ENCODE results near the gene CACNB2. TPM values are rescaled to one million over a fixed set of nuclear protein-coding genes. Genes with fewer than 3 reads are reported as not detected.
"Not testable (repeated sequence)": the region's sequence is repeated elsewhere in the genome, so short reads cannot be mapped to it uniquely, and the experiment has no call there.

The CACNB2 gene
- total RNA-seq, 1 donor from 2014 or later, result not detected

- no peak overlapping the region for H3K27ac Mint-ChIP-seq
- no peak overlapping the region for H3K4me3 Mint-ChIP-seq
- no peaks in the 10 kb centered on the region for H3K36me3 Mint-ChIP-seq (ENCODE audit: low read depth)
- no peaks in the 10 kb centered on the region for H3K4me1 Mint-ChIP-seq
- DNase-seq, result no peak
- H3K9me3 Mint-ChIP-seq, result no peaks in the 10 kb centered on the region
- intact Hi-C loops (cut with micrococcal nuclease), result no loop called here
- no peaks in the 10 kb centered on the region for H3K27me3 Mint-ChIP-seq
These were observed 17.7 kb downstream of the CACNB2 start for GRCh38 chr10:18157881-18158280.

GRCh38 chr10:18158773-18159265 lies 18.6 kb downstream of the CACNB2 start:
- no peak for DNase-seq
- no peaks in the 10 kb centered on the region for H3K9me3 Mint-ChIP-seq
- H3K36me3 Mint-ChIP-seq (ENCODE audit: low read depth), result no peaks in the 10 kb centered on the region
- H3K27ac Mint-ChIP-seq, result no peak overlapping the region
- H3K4me1 Mint-ChIP-seq, result no peaks in the 10 kb centered on the region
- intact Hi-C loops (cut with micrococcal nuclease), result no loop called here
- no peak overlapping the region for H3K4me3 Mint-ChIP-seq
- no peaks in the 10 kb centered on the region for H3K27me3 Mint-ChIP-seq

GRCh38 chr10:18159557-18159956 lies 19.3 kb downstream of the CACNB2 start:
- intact Hi-C loops (cut with micrococcal nuclease), result no loop called here
- Mint-ChIP-seq H3K27ac (no peak overlapping the region), H3K9me3 (no peaks in the 10 kb centered on the region), H3K27me3 (no peaks in the 10 kb centered on the region), H3K4me1 (no peaks in the 10 kb centered on the region), H3K4me3 (no peak overlapping the region), H3K36me3 (ENCODE audit: low read depth) (no peaks in the 10 kb centered on the region)
- no peak for DNase-seq

- Mint-ChIP-seq H3K36me3 (ENCODE audit: low read depth) (no peaks in the 10 kb centered on the region), H3K27ac (no peak overlapping the region), H3K4me3 (no peak overlapping the region), H3K27me3 (no peaks in the 10 kb centered on the region), H3K9me3 (no peaks in the 10 kb centered on the region), H3K4me1 (no peaks in the 10 kb centered on the region)
- DNase-seq, result no peak
- intact Hi-C loops (cut with micrococcal nuclease), result no loop called here
These were observed 21.9 kb downstream of the CACNB2 start for GRCh38 chr10:18162021-18162627.

GRCh38 chr10:18164093-18164492 lies 23.9 kb downstream of the CACNB2 start:
- H3K36me3 Mint-ChIP-seq (ENCODE audit: low read depth), result no peaks in the 10 kb centered on the region
- no peak for DNase-seq
- intact Hi-C loops (cut with micrococcal nuclease), result no loop called here
- H3K27ac Mint-ChIP-seq, result no peak overlapping the region
- H3K4me3 Mint-ChIP-seq, result no peak overlapping the region
- H3K4me1 Mint-ChIP-seq, result no peaks in the 10 kb centered on the region
- H3K9me3 Mint-ChIP-seq, result no peaks in the 10 kb centered on the region
- H3K27me3 Mint-ChIP-seq, result no peaks in the 10 kb centered on the region

GRCh38 chr10:18164748-18165361 lies 24.6 kb downstream of the CACNB2 start:
- Mint-ChIP-seq H3K36me3 (ENCODE audit: low read depth) (no peaks in the 10 kb centered on the region), H3K9me3 (no peaks in the 10 kb centered on the region), H3K27ac (no peak overlapping the region), H3K4me1 (no peaks in the 10 kb centered on the region), H3K27me3 (no peaks in the 10 kb centered on the region), H3K4me3 (no peak overlapping the region)
- no peak for DNase-seq
- intact Hi-C loops (cut with micrococcal nuclease), result no loop called here

GRCh38 chr10:18178854-18179483 lies 38.7 kb downstream of the CACNB2 start:
- Mint-ChIP-seq H3K9me3 (no peaks in the 10 kb centered on the region), H3K36me3 (ENCODE audit: low read depth) (no peaks in the 10 kb centered on the region), H3K4me1 (no peaks in the 10 kb centered on the region), H3K4me3 (no peak overlapping the region), H3K27ac (no peak overlapping the region), H3K27me3 (no peaks in the 10 kb centered on the region)
- no peak for DNase-seq
- intact Hi-C loops (cut with micrococcal nuclease), result no loop called here

GRCh38 chr10:18179891-18180290 lies 39.7 kb downstream of the CACNB2 start:
- intact Hi-C loops (cut with micrococcal nuclease), result no loop called here
- DNase-seq, result no peak
- no peaks in the 10 kb centered on the region for H3K9me3 Mint-ChIP-seq
- no peaks in the 10 kb centered on the region for H3K27me3 Mint-ChIP-seq
- no peak overlapping the region for H3K27ac Mint-ChIP-seq
- no peaks in the 10 kb centered on the region for H3K36me3 Mint-ChIP-seq (ENCODE audit: low read depth)
- no peak overlapping the region for H3K4me3 Mint-ChIP-seq
- no peaks in the 10 kb centered on the region for H3K4me1 Mint-ChIP-seq

GRCh38 chr10:18181382-18181781 lies 41.2 kb downstream of the CACNB2 start:
- H3K4me1 Mint-ChIP-seq; DNase-seq; H3K27ac Mint-ChIP-seq; H3K4me3 Mint-ChIP-seq; intact Hi-C loops (cut with micrococcal nuclease); H3K36me3 Mint-ChIP-seq (ENCODE audit: low read depth); H3K9me3 Mint-ChIP-seq; H3K27me3 Mint-ChIP-seq: not testable (repeated sequence)

- Mint-ChIP-seq H3K4me3 (no peak overlapping the region), H3K4me1 (no peaks in the 10 kb centered on the region), H3K9me3 (no peaks in the 10 kb centered on the region), H3K36me3 (ENCODE audit: low read depth) (no peaks in the 10 kb centered on the region), H3K27me3 (no peaks in the 10 kb centered on the region), H3K27ac (no peak overlapping the region)
- no peak for DNase-seq
- intact Hi-C loops (cut with micrococcal nuclease), result no loop called here
These were observed 45.4 kb downstream of the CACNB2 start for GRCh38 chr10:18185621-18186020.

- intact Hi-C loops (cut with micrococcal nuclease), result no loop called here
- no peaks in the 10 kb centered on the region for H3K27me3 Mint-ChIP-seq
- DNase-seq, result no peak
- no peaks in the 10 kb centered on the region for H3K9me3 Mint-ChIP-seq
- H3K4me3 Mint-ChIP-seq, result no peak overlapping the region
- H3K4me1 Mint-ChIP-seq, result no peaks in the 10 kb centered on the region
- H3K36me3 Mint-ChIP-seq (ENCODE audit: low read depth), result no peaks in the 10 kb centered on the region
- H3K27ac Mint-ChIP-seq, result no peak overlapping the region
These were observed 50.6 kb downstream of the CACNB2 start for GRCh38 chr10:18190840-18191239.

GRCh38 chr10:18194634-18195033 lies 54.4 kb downstream of the CACNB2 start:
- Mint-ChIP-seq H3K4me3 (no peak overlapping the region), H3K27me3 (no peaks in the 10 kb centered on the region), H3K36me3 (ENCODE audit: low read depth) (no peaks in the 10 kb centered on the region), H3K27ac (no peak overlapping the region), H3K9me3 (no peaks in the 10 kb centered on the region), H3K4me1 (no peaks in the 10 kb centered on the region)
- no peak for DNase-seq
- intact Hi-C loops (cut with micrococcal nuclease), result no loop called here

GRCh38 chr10:18195060-18195799 lies 55.0 kb downstream of the CACNB2 start:
- Mint-ChIP-seq H3K4me1 (no peaks in the 10 kb centered on the region), H3K9me3 (no peaks in the 10 kb centered on the region), H3K4me3 (no peak overlapping the region), H3K27ac (no peak overlapping the region), H3K36me3 (ENCODE audit: low read depth) (no peaks in the 10 kb centered on the region), H3K27me3 (no peaks in the 10 kb centered on the region)
- intact Hi-C loops (cut with micrococcal nuclease), result no loop called here
- DNase-seq, result no peak

All from activated CD4-positive, alpha-beta T cell treated with anti-CD3 and anti-CD28 coated beads, Interleukin-2, amount 10 ng/mL, durations not matched to agents 24 days and 14 days (primary cell).